ENCODE measurements around the gene NDUFS6.

DNA sequence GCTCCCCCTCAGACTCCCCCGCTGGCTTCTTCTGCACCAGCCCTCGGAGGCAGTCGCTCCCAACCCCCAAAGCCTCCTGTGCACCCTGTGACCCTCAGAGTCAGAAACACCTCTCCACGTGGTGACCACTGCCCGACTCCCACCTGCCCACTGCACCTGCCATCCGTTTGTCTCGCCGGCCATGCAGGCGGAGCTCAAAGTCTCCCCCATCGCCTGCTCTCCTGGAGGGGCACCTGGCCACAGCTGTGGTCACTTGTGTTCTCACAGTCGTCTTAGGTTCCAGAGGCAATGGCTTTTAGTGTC is 39.8 kb upstream of the NDUFS6 start:
- TF ChIP-seq, protein P1, sequence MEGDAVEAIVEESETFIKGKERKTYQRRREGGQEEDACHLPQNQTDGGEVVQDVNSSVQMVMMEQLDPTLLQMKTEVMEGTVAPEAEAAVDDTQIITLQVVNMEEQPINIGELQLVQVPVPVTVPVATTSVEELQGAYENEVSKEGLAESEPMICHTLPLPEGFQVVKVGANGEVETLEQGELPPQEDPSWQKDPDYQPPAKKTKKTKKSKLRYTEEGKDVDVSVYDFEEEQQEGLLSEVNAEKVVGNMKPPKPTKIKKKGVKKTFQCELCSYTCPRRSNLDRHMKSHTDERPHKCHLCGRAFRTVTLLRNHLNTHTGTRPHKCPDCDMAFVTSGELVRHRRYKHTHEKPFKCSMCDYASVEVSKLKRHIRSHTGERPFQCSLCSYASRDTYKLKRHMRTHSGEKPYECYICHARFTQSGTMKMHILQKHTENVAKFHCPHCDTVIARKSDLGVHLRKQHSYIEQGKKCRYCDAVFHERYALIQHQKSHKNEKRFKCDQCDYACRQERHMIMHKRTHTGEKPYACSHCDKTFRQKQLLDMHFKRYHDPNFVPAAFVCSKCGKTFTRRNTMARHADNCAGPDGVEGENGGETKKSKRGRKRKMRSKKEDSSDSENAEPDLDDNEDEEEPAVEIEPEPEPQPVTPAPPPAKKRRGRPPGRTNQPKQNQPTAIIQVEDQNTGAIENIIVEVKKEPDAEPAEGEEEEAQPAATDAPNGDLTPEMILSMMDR (IDR thresholded peaks at IDR 0.05; ENCODE audit: insufficient read depth, low read length), result no peak
- TF ChIP-seq GABPA (IDR thresholded peaks at IDR 0.05; ENCODE audit: low read depth), result no peak

Measured in HL-60 (cell line).